Retinal pigment epithelial cell (primary cell): ENCODE results near the gene RHBDD1.

Experiments
- DNase-seq: peaks from one replicate; pipeline ENCODE4 v3.0.0-alpha.2; 2010; ENCODE audit warnings: low read depth
- H3K4me3 ChIP-seq: 2 replicates; pipeline ENCODE4 v1.5.1; 2011; ENCODE audit warnings: mild to moderate bottlenecking, low read length, control low read depth, moderate library complexity
- CTCF ChIP-seq: conservative IDR thresholded peaks from 2 replicates; pipeline ENCODE4 v1.5.1; 2011; ENCODE audit warnings: low read depth, low read length, control low read depth, inconsistent platforms

The RHBDD1 gene

DNA sequence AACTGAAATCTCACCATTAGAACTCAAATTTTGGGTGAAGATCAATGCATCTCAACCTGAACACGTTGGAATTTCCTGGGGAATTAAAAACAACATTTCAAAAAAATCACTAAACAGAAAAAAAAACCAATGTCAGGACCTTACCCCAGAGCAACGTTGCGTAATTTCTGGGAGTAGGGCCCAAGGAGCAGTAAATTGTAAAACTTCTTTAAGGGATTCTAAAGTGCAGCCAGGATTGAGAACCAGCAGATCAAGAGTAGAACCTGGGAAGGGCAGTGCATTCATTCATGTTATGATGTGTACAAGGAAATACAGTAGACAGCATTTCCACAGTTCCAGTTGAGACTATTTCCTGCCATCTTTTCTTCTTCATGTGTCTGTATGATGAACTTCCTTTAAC, 56.9 kb downstream of the RHBDD1 start:
- no peak for DNase-seq
- no peak for TF ChIP-seq CTCF
- no peak overlapping the region for H3K4me3 ChIP-seq

DNA sequence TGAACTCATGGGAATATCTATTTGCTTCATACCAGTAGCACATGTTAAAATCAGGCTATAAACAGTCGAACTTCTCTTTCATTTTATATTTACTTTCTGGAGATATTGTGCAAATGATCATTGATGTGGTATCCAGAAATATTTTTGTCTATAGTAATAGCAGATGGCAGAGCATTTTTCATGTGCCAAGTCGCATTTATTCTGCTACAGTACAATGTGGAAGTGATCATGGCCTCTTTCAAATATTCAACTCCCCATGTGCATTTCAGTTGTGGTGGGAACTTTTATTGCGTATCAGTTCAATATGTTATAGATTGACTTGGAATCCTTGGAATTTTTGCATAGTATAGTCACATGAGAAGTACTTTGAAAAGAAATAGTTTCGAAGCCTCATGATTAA, 57.4 kb downstream of the RHBDD1 start:
- no peak overlapping the region for H3K4me3 ChIP-seq
- DNase-seq: no peak

GRCh38 chr2:226894752-226895151, 58.9 kb downstream of the RHBDD1 start:
- TF ChIP-seq CTCF: no peak
- no peak overlapping the region for H3K4me3 ChIP-seq

More for the DNA sequence above, 57.4 kb downstream of the RHBDD1 start:
- TF ChIP-seq CTCF: no peak

DNA sequence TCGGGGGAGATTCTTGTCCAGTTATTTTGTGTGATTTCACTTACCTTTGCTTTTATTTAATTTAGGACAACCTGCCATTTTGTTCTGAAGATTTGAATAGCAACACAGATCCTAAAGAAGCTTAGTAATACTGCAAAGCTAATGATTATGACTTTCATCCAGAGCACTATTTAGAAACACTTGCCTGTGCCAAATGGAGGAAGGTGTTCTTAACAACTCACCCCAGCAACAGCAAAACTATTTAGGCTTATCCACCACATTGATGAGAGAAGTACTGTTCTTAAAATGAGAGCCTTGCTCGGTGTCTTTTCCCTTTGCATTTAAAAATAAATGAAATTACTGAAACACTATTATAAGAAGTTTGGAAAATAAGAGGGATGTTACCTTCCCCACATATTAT, 59.7 kb downstream of the RHBDD1 start:
- H3K4me3 ChIP-seq: no peak overlapping the region
- DNase-seq: no peak
- TF ChIP-seq CTCF: no peak

More at GRCh38 chr2:226894752-226895151, 58.9 kb downstream of the RHBDD1 start:
- no peak for DNase-seq

GRCh38 chr2:226898121-226898520, 62.3 kb downstream of the RHBDD1 start:
- DNase-seq: no peak
- TF ChIP-seq CTCF: no peak
- H3K4me3 ChIP-seq: no peak overlapping the region

DNA sequence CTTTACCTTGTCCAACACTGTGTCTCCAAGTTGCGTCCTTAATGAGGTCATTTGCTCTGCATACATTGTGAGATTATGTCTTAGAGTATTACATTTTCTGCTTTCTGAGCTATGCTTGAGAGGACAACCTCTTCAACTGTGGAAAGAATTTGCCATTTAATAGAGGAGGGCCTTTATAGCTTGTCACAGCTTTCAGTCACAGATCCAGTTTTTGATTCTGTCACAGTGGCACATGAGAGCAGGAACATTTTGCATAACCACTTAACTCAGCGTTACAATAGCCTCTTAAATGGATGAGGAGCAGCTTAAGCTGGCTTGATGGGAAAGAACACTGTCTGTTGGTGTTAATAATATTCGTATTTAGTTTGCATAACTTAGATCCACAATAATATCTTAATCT, 63.0 kb downstream of the RHBDD1 start:
- no peak for DNase-seq
- H3K4me3 ChIP-seq: no peak overlapping the region
- TF ChIP-seq CTCF: no peak

DNA sequence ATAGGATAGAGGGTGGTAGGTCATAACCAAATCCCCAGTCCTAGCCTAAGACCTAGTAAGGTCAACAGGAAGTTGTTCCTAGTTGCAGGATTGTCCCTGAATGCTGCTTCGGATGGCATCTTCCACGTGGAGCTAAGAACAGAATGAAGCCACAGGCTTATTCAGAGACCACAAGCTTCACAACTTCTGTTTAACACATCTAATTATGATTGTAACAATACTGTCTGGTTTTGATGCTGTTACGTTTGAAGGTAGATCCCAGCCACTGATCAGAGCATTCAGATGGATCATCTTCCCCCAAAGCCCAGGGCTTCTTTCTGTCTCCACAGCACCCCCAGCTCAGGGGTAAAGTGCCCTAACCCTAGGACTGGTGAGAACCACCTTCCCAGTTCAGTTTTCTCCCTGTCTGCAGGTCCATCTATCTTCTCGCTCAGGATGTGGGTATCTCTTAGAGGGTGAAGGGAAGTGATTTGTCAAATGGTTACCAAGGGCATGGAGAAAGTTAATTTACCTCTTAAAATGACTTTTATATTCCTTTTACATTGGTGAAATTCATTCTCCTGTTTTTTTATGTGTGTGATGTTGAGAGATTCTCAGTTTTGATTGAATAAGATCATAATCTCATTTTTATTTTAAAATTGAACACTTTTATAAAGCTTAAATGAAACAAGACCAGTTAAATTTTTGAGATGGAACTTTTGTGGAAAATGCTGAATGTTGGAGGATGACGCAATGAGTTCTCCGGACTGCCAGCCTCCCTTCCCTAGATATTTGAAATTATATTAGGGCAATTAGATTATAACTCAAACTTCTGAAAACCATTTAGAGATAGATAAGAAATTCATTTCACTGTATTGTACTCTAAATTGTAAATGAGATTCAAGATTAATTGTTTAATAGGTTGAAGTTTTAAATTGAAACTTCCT, 66.5 kb downstream of the RHBDD1 start:
- no peak overlapping the region for H3K4me3 ChIP-seq
- TF ChIP-seq CTCF: no peak
- no peak for DNase-seq
